ENCODE results near the gene COL5A3. TPM values are rescaled to one million over a fixed set of nuclear protein-coding genes. Genes with fewer than 3 reads are reported as not detected.

Gene COL5A3
- total RNA-seq, 1 experiment from 2014 or later, result 0.39 TPM

DNA sequence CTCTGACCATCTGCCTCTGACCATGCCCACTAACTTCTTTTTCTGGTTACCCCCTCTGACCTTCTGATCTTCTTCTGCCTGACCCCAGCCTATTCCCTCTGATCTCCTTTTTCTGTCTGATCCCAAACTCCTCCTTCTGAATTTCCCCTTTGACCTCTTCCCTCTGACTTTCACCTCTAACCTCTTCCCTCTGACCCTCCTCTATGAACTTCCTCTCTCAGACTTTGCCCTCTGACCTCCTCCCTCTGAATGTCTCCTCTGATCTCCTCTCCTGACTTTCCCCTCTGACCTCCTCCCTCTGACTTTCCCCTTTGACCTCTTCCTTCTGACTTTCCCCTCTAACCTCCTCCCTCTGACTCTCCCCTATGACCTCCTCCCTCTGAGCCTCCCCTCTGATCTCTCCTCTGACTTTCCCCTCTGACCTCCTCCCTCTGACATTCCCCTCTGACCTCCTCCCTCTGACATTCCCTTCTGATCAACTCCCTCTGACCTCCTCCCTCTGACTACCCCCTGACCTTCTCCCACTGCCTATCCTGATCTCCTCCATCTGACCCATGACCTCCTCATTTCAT, 3.5 kb downstream of the COL5A3 start:
- Histone ChIP-seq H3K36me3 (no peaks in the 10 kb centered on the region), H3K4me1 (replicated peaks) (peaks cover 25% of the 10 kb centered on the region), H3K9me3 (replicated peaks) (no peaks in the 10 kb centered on the region), H3K27me3 (replicated peaks) (peaks cover 19% of the 10 kb centered on the region), H3K27ac (no peak overlapping the region), H3K4me3 (no peak overlapping the region)
- DNase-seq (ENCODE audit: low read depth in 1 of 2, low spot score in 2 of 2), result no peak

DNA sequence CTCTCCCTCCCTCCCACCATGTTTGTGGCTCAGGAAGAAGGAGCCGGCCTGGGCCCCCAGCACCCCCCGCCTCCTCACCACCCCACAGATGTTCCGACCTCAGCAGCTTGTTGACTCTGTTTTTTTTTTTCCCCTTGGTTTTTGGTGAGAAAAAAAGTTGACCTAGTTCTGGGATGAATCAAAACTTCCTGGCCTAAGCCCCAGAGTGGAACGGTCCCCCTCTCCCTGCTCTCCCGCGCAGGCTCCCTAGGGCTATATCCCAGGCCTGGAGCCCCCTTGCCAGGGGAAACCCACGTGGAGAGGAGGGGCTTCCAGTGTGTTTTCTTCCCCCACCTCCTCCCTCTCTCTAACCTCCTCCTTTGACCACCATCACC, 4.0 kb downstream of the COL5A3 start:
- peaks cover 17% of the 10 kb centered on the region for H3K27me3 ChIP-seq (replicated peaks)
- no peak for DNase-seq (ENCODE audit: low read depth in 1 of 2, low spot score in 2 of 2)
- H3K4me1 ChIP-seq (replicated peaks), result peaks cover 25% of the 10 kb centered on the region
- H3K4me3 ChIP-seq, result no peak overlapping the region
- H3K36me3 ChIP-seq, result no peaks in the 10 kb centered on the region
- no peaks in the 10 kb centered on the region for H3K9me3 ChIP-seq (replicated peaks)
- H3K27ac ChIP-seq, result no peak overlapping the region

DNA sequence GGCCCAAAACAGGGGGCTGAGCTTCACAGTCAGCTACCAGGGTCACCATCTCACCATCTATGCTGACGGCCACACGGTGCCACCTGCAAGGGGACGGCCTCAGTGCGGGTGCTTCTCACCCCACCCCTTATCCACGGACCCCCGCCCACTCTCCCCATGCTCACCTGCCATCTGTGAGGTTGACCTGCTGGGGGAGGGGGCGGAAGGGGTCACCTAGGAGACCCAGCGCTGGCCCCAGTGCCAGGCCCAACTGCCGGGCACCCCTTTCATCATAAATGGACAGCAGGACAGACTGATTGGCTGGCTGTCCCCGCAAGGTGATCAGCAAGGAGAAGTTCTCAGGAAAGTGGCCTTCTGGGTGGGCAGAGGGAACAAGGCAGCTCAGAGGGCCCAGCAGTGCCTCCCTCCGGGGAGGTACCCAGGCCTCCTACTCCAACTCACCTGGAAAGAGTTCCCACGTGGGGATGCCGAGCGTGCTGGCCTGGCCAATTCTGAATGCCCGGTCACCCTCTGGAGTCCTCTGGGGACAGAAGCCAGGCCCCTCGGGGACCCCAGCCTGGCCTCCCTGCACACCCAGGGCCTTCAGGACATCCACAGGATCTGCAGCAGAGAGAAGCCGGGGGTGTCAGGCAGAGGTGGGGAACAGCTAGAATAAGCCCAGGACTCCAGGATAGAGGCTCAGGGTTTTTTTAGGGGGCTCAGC, 4.5 kb downstream of the COL5A3 start:
- no peak overlapping the region for H3K27ac ChIP-seq
- no peak for DNase-seq (ENCODE audit: low read depth in 1 of 2, low spot score in 2 of 2)
- H3K4me1 ChIP-seq (replicated peaks), result peaks cover 25% of the 10 kb centered on the region
- H3K36me3 ChIP-seq, result no peaks in the 10 kb centered on the region
- peaks cover 12% of the 10 kb centered on the region for H3K27me3 ChIP-seq (replicated peaks)
- H3K4me3 ChIP-seq, result no peak overlapping the region
- no peaks in the 10 kb centered on the region for H3K9me3 ChIP-seq (replicated peaks)

DNA sequence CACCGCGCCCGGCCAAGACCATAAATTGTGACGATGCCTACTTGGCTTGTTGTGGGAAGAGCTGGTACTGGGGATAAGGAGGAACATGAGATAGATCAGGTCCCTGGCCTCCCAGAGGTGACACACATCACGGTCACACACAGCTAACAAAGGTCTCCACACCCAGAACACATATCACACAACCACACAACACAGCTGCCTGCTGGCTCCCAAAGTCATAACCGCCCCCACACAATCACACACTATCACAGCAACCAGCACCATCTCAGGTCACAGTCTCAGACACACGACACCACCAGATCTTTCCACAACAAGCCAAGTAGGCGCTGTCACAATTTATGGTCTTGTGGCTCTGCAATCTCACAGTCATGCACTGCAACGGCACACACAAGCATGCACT, 5.7 kb downstream of the COL5A3 start:
- Histone ChIP-seq H3K27me3 (replicated peaks) (0 out of 2 replicates have a peak, but pooled peaks cover 3% of the 10 kb centered on the region), H3K4me1 (replicated peaks) (peaks cover 17% of the 10 kb centered on the region), H3K36me3 (no peaks in the 10 kb centered on the region), H3K27ac (no peak overlapping the region), H3K4me3 (no peak overlapping the region), H3K9me3 (replicated peaks) (no peaks in the 10 kb centered on the region)
- DNase-seq (ENCODE audit: low read depth in 1 of 2, low spot score in 2 of 2), result no peak

DNA sequence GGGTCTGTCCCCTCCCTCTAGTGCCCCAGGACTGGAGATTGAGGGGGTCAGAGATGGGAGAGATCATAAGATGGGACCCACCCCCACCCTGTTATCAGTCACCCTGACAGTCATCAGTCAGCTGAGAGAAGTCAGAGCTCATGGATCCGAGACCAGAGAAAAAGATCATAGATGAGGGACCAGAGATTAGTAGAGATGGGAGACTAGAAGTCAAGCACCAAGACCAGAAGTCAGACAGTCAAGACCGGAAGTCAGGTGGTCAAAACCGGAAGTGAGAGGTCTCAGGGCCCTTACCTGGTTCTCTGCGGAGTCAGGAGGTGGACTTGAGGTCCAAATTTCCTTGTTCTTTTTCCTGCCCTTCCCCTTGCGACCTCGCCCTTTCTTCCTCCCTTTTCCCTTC, 7.0 kb downstream of the COL5A3 start:
- H3K9me3 ChIP-seq (replicated peaks), result no peaks in the 10 kb centered on the region
- H3K27ac ChIP-seq, result no peak overlapping the region
- H3K27me3 ChIP-seq (replicated peaks), result no peaks in the 10 kb centered on the region
- no peak overlapping the region for H3K4me3 ChIP-seq
- peaks cover 3% of the 10 kb centered on the region for H3K4me1 ChIP-seq (replicated peaks)
- H3K36me3 ChIP-seq, result no peaks in the 10 kb centered on the region
- DNase-seq (ENCODE audit: low read depth in 1 of 2, low spot score in 2 of 2), result no peak

DNA sequence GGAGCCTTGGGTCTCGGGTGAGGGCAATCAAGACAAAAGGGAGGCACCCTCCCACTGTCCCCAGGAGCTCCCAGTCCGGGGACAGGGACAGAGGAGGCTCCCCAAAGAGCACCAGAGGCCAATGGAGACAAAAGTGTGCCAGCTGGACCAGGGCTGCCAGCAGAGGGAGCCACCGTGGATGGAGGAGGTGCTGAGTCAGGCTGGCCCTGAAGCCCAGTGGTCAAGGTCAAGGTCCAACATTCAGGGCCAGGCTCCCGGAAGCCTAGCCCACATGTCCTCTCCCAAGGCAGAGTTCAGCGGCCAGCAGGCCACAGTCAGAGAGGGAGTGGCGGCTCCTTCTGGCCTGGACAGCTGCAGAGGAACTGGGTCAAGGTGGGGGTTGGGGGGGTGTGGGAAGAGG, 8.4 kb downstream of the COL5A3 start:
- DNase-seq (ENCODE audit: low read depth in 1 of 2, low spot score in 2 of 2), result no peak
- Histone ChIP-seq H3K4me1 (replicated peaks) (no peaks in the 10 kb centered on the region), H3K27ac (no peak overlapping the region)

DNA sequence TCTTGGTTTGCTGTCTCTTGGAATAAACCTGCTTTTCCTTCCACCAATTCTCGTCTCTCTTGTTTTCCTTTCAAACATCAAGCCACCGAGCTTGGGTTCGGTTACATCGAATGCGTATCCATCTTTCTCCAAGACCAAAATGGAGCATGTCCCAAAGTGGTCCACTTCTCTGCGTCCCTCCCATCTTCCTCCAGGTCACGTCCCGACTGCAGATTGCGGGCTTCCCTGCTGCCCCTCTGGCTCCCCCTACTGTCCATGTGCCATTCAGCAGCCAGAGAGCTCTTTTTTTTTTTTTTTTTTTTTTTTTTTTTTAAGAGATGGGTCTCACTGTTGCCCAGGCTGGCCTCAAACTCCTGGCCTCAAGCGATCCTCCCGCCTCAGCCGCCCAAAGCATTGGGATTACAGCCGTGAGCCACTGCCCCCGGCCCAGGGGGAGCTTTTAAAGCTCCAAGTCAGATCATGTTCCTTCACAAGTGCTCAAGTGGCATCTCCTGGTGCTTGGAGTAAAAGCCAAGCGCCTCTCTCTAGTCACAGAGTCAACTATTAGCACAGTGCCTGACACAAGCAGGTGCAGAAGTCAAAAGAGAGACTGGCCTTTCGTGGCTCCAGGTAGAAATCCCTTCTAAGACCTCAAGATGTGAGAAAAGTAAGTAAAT, 10.0 kb downstream of the COL5A3 start:
- no peaks in the 10 kb centered on the region for H3K4me1 ChIP-seq (replicated peaks)
- H3K36me3 ChIP-seq, result no peaks in the 10 kb centered on the region
- H3K9me3 ChIP-seq (replicated peaks), result no peaks in the 10 kb centered on the region
- peak; percentile 72 to 75 for DNase-seq (ENCODE audit: low read depth in 1 of 2, low spot score in 2 of 2)
- no peak overlapping the region for H3K4me3 ChIP-seq
- no peaks in the 10 kb centered on the region for H3K27me3 ChIP-seq (replicated peaks)
- no peak overlapping the region for H3K27ac ChIP-seq

More for the DNA sequence above, 8.4 kb downstream of the COL5A3 start:
- Histone ChIP-seq H3K9me3 (replicated peaks) (no peaks in the 10 kb centered on the region), H3K27me3 (replicated peaks) (no peaks in the 10 kb centered on the region), H3K36me3 (no peaks in the 10 kb centered on the region), H3K4me3 (no peak overlapping the region)

DNA sequence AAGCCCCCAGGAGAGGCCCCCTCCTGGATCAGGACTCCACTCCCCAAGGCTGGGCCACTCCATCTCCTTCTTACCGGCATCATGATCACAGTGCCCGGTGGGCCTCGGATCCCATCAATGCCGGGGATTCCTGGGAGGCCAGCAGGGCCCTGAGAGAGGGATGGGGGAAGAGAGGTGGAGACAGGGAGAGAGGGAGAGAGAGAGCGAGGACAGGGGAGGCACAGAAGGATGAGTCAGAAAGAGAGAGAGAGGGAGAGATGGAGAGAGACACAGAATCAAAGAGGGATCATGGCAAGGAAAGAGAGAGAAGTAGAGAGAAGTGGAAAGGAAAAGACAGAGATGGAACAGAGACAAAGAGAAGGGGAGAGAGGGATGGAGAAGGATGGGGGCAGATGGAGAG, 13.8 kb downstream of the COL5A3 start:
- Histone ChIP-seq H3K27me3 (replicated peaks) (no peaks in the 10 kb centered on the region), H3K4me3 (no peak overlapping the region), H3K36me3 (no peaks in the 10 kb centered on the region), H3K27ac (no peak overlapping the region), H3K9me3 (replicated peaks) (no peaks in the 10 kb centered on the region), H3K4me1 (replicated peaks) (no peaks in the 10 kb centered on the region)
- no peak for DNase-seq (ENCODE audit: low read depth in 1 of 2, low spot score in 2 of 2)

DNA sequence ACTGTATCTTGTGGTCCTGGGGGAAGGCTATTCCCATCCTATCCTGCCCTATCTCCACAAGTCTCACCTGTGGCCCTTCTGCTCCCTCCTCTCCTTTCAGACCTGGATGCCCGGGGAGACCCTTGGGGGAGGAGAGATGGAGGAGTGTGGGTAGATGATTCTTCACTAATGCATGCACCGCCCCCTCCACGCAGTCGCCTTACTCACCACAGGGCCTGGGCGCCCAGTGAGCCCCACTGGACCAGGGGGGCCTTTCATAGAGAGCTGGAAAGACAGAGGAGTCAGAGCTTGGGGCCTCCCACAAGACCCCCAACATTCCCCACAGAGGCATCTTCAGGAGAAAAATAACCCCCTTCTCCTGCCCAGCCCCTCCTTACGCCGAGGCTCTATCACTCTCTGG, 14.3 kb downstream of the COL5A3 start:
- no peaks in the 10 kb centered on the region for H3K36me3 ChIP-seq
- no peaks in the 10 kb centered on the region for H3K4me1 ChIP-seq (replicated peaks)
- no peak for DNase-seq (ENCODE audit: low read depth in 1 of 2, low spot score in 2 of 2)
- H3K27me3 ChIP-seq (replicated peaks), result no peaks in the 10 kb centered on the region
- no peak overlapping the region for H3K27ac ChIP-seq
- no peak overlapping the region for H3K4me3 ChIP-seq
- no peaks in the 10 kb centered on the region for H3K9me3 ChIP-seq (replicated peaks)

DNA sequence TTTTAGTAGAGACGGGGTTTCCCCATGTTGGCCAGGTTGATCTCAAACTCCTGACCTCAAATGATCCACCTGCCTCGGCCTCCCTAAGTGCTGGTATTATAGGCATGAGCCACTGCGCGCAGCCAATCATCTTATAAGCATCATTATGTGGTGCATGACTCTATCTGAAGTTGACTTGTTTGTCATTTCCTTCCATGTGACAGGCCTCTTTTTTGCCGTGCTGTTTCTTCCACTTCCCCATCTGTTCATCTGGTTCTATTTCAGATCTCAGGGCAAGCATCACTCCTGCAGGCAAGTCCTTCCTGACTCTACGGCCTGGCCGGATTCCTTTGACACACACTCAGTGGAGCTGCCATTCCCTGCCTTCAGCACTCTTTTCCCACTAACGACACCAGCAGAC, 15.2 kb downstream of the COL5A3 start:
- Histone ChIP-seq H3K4me3 (no peak overlapping the region), H3K9me3 (replicated peaks) (no peaks in the 10 kb centered on the region), H3K27me3 (replicated peaks) (no peaks in the 10 kb centered on the region), H3K27ac (no peak overlapping the region), H3K36me3 (no peaks in the 10 kb centered on the region), H3K4me1 (replicated peaks) (no peaks in the 10 kb centered on the region)
- DNase-seq (ENCODE audit: low read depth in 1 of 2, low spot score in 2 of 2), result no peak

DNA sequence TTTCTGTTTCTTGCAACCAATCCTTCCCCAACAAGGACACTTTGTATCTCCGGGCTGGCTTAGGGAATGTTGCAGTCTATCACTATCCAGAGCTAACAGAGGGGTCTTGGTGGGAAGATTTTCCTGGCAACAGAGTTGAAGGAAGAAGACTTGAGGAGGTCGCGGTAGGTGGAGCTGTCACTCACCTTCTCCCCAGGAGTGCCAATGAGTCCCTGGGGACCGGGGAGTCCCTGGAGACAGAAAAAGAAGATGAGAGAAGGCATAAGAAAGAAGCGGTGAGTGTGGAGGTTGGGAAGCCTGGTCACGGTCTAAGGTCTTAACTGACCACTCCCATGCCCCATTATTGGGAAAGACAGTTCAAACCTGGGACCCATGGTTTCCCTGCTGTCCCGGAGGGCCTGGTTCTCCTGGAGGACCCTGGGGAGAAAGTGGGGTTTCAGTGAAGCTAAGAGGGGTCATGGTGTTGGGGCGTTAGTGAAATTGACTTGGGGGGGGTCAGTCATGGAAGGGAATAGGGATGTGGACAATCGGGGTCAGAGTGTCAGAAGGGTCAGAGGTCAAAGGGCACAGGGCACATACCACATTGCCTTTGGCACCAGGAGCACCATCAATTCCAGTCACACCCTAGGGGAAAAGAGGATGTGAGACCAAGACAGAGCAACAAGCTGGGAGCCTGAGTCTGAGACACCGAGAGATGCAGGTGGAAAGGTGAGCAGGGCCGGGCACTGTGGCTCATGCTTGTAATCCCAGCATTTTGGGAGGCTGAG, 18.7 kb downstream of the COL5A3 start:
- Histone ChIP-seq H3K4me3 (no peak overlapping the region), H3K36me3 (no peaks in the 10 kb centered on the region), H3K27me3 (replicated peaks) (no peaks in the 10 kb centered on the region), H3K27ac (no peak overlapping the region), H3K4me1 (replicated peaks) (no peaks in the 10 kb centered on the region), H3K9me3 (replicated peaks) (no peaks in the 10 kb centered on the region)
- DNase-seq (ENCODE audit: low read depth in 1 of 2, low spot score in 2 of 2), result no peak

DNA sequence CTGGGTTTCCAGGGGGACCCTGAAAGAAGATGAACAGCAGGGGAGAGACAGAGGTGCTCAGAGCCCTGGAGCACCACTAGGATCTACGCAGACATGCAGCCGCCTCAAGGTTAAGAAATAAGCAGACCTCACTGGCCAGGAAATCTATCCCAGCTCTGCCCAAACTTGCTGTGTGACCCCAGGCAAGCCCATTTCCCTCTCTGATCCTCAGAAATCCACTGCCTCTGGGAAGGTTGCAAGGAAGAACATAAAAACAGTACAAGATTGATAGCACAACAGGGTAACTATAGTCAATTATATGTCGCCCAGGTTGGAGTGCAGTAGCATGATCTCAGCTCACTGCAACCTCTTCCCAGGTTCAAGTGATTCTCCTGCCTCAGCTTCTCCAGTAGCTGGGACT, 20.8 kb downstream of the COL5A3 start:
- Histone ChIP-seq H3K27me3 (replicated peaks) (no peaks in the 10 kb centered on the region), H3K4me3 (no peak overlapping the region), H3K36me3 (no peaks in the 10 kb centered on the region), H3K9me3 (replicated peaks) (no peaks in the 10 kb centered on the region), H3K27ac (no peak overlapping the region), H3K4me1 (replicated peaks) (no peaks in the 10 kb centered on the region)
- no peak for DNase-seq (ENCODE audit: low read depth in 1 of 2, low spot score in 2 of 2)

DNA sequence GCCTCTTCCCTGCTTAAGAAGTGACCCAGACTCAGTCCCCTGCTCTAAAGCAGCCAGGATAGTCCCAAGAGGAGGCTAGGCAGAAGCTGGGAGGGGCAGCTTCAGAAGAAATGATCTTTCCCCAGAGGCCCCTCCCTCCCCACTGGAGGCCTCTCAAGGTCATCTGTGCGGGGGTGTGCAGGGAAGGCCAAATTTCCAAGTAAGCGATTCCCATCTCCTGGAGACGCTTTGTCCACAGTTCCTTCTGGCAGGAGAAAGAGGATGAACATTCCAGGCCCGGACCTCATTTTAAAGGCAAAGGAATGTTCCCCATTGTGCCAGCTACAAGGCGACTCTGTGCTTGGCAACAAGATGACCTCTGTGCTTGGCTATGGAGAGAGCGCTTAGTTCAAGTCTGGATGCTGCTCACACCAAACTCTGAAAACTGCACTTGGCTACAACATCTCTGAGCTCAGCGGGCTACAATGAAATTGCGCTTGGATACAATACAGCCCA, 23.5 kb downstream of the COL5A3 start:
- H3K27ac ChIP-seq, result no peak overlapping the region
- no peaks in the 10 kb centered on the region for H3K4me1 ChIP-seq (replicated peaks)
- H3K27me3 ChIP-seq (replicated peaks), result no peaks in the 10 kb centered on the region
- DNase-seq (ENCODE audit: low read depth in 1 of 2, low spot score in 2 of 2), result no peak
- no peaks in the 10 kb centered on the region for H3K36me3 ChIP-seq
- H3K9me3 ChIP-seq (replicated peaks), result no peaks in the 10 kb centered on the region
- H3K4me3 ChIP-seq, result no peak overlapping the region

Data from SJSA1 (cell line).